HTR-8/SVneo (cell line): Measurements from ENCODE around the gene MTHFD2.
"Not testable (repeated sequence)": the region's sequence is repeated elsewhere in the genome, so short reads cannot be mapped to it uniquely, and the experiment has no call there.

Source experiments
- DNase-seq: peaks from one replicate; pipeline ENCODE4 v3.0.0; 2011; ENCODE audit warnings: low spot score, mixed read lengths; ENCODE audit not compliant: insufficient read length
- FAIRE-seq: peaks from 2 replicates; lab custom pipeline; 2011; peaks lifted over from hg19 to GRCh38; lab: Jason Lieb, UNC

Gene MTHFD2

DNA sequence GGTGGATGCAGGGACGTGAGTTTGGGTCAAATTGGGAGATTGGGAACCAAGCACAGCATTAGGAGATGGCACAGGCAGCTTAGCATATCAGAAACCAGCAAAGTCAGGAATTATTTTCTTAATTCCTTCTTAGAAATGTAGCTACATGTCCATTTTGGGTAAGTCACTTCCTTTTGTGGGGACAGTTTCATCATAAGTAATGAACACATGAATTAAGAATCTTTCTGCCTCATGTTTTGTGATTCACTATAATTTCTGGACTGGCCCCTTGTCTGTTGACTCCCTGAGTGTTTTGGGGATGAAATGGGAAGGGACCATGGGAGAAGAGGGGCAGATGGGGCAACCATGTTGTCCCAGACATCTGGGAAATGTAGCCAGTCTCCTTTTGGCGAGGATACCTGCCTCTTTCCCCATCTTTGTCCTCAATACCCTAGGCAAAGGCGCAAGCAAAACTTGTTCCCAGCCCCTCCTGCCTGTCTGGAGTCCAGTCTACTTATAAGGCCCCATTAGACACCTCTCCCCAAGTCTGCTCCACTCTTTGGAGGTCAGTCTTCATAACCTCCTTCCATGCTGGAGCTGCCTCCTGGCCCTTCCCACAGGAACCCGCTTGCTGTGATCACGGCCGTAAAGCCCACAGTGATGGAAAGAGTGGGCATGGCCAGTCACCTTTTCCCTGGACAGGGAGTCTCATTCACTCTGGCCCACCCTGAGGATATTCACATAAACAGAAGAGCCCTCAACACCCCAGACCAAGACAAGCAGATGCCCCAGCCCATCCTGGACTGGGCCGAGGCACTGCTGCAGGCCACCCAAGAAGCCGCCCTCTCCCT is 25.7 kb downstream of the MTHFD2 start:
- DNase-seq (no peak), FAIRE-seq (no peak)

DNA sequence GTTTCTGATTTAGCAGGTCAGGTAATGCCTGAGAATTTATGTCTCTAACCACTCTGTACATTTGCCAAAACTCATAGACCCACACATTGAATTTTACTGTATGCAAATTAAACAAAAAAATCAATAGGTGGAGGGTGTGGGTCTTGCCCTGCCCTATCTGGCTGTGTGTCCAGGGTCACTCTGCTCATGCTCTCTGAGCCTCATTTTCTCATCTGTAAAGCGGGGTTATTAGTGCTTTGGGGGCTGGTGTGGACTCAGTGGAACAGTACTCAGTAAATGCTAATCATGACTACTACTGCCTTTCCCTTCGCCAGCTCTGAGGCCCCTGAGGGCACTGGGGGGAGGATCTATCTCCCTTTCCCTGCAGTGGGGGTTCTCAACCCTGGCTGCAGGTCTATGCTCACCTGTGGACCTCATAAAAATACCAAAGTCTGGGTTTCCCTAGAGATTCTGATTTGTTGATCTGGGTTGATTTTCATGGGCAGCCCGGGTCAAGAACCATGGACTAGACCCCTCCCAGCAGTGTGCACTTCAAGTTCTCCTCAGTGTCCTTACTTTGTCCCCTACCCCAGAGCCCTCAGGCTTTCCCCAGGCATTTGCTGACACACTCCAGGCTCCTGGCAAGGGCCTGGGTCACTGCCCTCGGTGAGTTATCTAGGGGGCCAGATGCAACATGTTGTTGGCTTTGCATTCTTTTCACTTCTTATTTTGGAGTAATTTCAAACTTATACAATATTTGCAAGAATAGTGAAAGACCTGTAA is 27.5 kb downstream of the MTHFD2 start:
- no peak for DNase-seq
- no peak for FAIRE-seq

DNA sequence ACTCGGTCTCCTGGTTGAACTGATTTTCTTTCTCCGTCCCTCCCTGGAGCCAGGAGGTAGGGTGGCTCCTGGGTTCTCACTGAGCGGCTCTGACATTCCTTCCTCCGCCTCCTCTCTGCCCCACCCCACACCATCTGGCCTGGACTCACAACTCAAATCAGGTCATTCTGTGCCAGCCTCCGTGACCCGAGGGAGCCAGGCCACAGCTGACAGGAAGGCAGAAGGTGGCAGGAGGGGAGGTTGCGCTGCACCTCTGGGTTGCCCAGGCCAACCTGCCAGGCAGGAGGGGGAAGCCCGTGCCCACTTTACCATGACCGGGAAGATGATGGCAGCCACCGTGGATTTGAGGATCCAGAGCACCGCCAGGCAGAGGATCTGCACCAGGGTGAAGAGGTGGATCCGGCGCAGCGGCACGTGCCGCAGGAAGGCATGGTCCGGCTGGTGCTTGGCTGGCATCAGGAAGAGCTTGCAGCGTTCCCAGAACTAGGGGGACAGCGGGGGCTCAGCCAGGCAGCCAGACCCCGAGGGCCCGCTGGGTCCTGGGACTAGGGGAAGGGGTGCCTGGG is 28.3 kb downstream of the MTHFD2 start:
- no peak for FAIRE-seq

DNA sequence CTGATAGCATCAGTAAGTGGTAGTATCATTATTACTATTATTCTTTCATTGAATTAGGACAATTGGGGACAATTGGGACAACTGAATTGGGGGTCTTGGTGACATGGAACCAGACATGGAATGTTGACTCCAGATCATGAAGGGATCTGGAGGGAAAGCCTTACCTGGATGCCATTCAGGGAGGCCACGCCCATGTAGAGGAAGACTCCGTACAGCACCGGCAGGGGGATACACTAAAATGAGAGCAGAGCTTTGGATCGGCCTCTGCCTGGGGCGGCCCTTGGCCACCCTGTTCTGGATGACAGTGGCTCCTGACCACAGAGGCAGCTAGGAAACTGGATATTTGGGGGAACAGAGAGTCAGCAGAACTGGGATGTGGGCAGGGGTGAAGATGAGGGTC is 29.2 kb downstream of the MTHFD2 start:
- no peak for DNase-seq
- no peak for FAIRE-seq

More for the DNA sequence above, 28.3 kb downstream of the MTHFD2 start:
- DNase-seq: no peak

DNA sequence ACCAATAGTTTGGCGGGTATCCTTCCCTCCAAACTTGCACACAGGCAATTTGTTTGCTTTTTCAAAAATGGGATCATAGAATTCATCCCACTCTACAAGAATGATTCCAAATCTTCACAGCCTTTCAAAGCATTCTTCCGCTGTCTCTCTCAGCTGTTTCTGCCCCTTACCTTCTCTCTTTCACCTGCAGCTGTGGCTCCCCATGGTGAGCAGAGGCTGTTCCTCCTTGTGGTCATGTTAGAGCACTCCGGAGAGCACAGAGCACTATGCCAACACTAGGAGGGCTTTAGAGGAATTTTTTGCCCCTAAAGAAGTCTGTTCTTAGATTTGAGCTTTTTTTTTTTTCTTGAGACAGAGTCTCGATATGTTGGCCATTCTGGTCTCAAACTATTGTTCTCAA is 30.4 kb downstream of the MTHFD2 start:
- no peak for FAIRE-seq

DNA sequence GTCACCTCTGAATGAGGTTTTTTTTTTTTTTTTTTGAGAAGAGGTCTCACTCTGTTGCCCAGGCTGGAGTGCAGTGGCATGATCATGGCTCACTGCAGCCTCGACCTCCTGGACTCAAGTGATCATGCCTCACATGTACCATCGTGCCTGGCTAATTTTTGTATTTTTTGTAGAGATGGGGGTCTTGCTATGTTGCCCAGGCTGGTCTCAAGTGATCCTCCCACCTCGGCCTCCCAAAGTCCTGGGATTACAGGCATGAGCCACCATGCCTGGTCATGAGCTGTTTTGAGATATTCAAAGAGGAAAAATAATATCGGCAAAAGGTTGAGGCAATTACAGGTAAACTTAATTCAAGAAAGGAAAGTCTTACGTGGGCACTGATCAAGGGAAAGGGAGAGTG is 31.4 kb downstream of the MTHFD2 start:
- DNase-seq, FAIRE-seq: not testable (repeated sequence)

More for the DNA sequence above, 30.4 kb downstream of the MTHFD2 start:
- no peak for DNase-seq

DNA sequence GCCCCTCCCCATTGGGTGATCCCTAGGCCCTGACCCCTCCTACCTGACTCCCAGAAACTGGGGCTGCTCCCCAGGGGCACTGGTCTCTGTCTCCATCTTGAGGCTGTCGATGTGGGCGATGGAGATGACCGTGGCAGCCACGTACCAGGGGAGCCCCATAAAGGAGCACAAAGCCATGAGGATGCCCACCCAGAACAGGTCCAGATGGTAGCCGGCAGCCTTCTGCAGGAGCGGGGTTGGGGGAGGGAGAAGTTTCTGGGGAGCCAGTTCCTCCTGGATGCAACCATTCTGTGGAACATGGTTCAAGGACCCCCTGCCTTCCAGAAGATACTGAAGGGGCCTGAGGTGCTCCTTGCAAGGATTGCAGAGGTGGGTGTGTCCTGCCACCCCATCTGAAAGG is 34.0 kb downstream of the MTHFD2 start:
- FAIRE-seq: no peak
- no peak for DNase-seq

DNA sequence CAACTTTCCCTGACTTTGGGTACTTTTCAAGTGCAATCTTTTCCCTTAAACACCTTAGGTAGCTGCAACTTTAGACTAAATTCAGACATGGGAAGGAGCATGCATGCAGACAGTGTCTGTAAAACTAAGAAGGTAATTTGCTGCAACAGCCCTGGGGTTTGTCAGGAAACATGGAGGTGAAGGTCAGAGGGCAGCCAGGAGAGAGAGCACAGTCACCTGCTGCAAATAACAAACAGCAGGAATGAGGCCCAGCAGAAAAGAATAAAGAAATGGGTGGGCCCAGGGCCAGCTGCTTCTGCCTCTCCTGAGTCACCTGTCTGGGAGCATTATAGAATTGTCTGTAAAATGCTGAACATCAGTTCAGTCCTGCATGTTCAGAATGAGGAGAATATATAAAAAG is 35.2 kb downstream of the MTHFD2 start:
- no peak for DNase-seq

DNA sequence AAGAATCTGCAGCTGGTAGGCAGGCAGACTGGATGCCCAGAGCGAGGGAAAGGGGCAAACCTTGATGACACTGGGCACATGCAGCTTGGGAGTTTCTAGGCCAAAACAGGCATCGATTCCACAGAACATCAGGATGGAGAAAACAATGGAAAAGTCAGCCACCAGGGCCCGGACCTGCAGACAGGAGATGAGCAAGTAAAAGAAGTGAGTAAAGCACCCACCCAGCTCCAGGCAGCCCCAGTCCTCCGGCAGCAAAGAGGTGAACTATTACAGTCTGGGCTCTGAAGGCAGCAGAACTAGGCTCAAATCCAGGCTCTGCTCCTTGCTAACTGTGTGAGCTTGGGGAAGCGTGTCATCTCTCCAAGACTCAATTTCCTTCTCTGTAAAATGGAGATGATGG is 36.6 kb downstream of the MTHFD2 start:
- DNase-seq (no peak), FAIRE-seq (no peak)

More for the DNA sequence above, 35.2 kb downstream of the MTHFD2 start:
- no peak for FAIRE-seq

DNA sequence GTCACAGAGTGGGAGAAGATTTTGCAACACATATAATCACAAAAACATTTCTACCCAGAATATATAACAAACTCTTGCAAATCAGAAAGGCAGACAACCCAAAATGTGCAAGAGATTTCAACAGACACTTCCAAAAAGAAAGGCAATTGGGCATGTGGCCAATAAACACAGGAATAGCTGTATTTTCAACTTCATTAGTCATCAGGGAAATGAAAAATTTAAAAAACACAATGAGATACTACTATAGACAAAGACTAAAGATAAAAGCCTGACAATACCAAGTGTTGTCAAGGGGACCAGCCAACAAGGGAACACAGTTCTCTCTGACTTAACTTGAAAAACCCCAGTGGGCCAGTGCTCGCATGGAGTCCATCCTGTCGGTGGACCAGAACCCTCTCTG is 40.5 kb downstream of the MTHFD2 start:
- DNase-seq (no peak), FAIRE-seq (no peak)

DNA sequence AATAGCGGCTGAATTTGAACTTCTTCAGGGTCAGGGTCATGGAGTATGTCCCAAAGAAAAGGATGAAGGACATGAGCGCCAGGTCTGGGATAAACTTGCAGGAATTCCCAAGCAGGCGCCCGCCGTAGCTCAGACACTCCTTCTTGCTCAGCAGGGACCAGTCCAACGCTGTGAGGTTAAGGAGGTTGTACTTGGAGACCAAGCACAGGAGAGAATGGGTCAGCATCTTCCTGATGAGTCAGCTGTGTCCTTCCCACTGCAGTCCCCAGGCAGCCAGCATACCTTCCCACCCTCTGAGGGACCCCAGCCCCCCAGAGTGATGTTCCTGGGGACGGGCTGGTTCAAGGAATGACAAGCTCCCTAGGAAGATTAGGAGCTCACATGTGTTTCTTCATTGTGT is 40.9 kb downstream of the MTHFD2 start:
- no peak for FAIRE-seq

DNA sequence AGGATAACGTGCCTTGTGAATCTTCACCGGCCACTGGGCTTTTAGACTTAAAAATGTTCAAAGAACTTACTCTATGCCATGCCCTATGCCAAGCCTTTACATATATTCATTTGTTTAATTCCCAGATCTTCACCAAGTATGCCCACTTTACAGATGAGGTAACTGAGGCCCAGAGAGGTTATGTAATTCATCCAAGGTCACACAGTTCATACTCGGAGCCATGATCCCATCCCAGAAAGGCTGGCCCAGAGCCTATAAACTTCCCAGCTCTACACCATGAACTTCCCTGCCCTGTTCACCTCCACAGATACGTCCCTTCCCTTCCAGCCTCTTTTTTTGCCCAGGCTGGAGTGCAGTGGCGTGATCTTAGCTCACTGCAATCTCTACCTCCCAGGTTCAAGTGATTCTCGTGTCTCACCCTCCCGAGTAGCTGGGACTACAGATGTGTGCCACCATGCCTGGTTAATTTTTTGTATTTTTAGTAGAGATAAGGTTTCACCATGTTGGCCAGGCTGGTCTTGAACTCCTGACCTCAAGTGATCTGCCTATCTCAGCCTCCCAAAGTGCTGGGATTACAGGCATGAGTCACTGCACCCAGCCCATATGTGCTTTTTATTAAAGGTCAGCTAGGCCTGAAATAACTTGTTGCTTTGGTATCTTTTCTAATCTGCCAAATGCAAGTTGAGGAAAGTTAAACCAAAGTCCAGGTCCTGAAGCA is 44.1 kb downstream of the MTHFD2 start:
- DNase-seq (no peak), FAIRE-seq (no peak)

More for the DNA sequence above, 40.9 kb downstream of the MTHFD2 start:
- no peak for DNase-seq

DNA sequence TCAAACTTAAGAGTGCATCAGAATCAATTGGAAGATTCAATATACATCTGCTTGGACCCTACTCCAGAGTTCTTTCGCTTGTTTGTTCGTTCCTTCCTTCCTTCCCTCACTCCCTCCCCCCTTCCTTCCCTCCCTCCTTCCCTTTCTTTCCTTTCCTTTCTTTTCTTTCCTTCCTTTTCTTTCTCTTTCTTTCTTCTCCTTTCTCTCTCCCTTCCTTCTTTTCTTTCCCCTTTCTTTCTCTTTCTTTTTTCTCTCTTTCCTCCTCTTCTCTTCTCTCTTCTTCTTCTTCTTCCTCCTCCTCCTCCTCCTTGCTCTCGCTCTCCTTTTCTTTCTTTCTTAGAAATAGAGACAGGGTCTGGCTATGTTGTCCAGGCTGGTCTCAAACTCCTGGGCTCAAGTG is 45.9 kb downstream of the MTHFD2 start:
- FAIRE-seq (no peak), DNase-seq (no peak)

DNA sequence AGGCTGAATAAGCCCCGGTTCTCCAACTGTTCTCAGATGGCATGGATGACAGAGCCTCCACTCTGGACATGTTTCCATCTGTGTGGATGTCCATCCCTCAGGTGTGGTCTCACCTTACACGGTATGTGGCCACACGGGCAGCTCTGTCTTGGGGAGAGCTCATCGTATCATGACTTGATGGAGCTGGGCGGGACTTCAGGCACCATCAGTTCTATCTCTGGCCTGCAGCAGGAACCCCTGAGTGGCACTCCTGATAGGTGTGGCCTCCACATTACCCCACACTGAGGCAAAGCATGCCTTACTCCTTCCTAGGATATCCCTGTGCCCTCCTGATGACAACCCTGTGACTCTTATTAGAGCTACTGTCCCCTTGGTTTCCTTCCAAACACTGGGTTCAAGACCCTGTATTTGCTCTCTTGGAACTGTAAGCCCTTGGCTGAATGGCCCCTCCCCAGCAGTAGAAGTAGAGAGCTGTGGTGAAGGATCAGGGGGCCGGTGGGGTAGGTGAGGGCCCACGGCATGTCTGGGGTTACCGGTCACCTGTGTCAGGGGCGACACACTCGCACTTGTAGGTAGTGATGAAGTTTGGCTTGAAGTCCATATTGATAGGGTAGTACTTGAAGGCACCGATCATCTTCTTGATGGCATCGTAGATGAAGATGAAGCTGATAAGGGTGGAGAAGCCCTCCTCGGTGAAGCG is 48.2 kb downstream of the MTHFD2 start:
- FAIRE-seq (no peak), DNase-seq (no peak)

DNA sequence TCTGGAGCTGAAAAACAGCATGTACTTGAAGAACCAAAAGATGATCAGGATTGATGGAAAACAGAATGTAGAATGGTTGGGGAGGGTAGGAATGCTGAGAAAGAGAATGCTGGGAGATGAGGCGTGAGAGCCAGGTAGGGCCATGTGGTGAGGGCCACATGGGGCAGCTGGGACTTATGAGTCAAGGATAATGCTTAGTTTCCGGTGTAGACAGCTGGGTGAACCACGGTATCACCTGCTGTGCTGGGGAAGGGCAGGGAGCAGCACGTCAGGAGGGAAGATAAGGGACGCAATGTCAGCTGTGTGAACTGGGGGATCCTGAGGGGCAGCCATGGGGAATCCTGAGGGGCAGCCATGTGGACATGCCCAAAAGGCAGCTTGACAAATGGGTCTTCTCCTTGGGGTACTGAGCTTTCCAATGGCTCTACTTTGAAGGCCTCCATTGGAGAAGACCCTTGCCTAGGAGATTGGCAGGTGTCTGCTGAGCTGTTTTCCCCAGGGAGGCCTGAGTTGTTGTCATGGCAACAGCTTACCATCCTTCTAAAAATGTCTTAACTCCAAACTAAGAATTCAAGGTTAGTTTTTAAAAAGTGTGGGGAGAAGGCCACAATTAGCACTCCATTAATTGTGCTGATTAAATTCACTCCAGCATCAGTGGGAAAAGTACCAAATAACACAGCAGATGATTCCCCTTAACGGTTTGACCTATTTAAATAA is 51.1 kb downstream of the MTHFD2 start:
- DNase-seq: no peak
- FAIRE-seq: no peak

DNA sequence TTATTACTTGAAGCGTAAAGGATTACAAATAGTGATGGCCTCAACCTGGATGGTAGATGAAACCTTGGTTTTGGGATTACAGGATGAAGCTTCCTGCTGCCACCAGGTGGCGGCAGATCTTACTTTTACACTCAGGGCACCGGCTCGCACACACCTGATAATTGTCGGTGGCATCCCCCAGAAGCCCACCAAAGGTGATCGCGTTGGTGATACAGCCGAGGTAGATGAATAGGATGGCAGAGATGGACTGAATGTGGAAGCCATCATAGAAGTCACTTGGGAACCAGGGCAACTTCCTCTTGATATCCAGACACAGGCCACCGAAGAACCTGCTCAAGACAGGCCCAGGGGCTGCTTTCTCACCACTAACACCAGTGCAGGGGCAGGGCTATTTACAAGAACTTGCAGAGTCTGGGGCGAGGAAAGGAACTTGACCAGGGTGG is 51.8 kb downstream of the MTHFD2 start:
- peak; percentile 76 for DNase-seq
- FAIRE-seq: no peak

DNA sequence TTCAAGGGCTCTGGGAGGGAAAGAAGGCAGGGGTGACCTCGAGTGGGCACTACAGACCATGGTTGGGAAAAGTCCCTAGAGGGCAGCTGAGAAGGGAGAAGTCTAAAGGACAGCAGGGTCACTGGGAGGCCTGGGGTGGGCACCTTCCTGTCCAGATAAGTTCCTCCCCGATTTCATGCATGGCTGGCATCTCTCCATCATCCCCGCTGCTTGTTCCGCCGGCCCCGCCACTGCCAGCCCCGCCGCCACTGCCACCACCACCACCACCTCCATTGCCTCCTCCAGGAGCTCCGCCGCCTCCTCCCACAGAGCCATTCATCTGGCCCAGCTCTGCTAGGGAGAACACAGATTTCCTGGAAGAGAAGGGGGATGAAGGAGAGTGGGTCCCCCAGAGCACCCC is 53.6 kb downstream of the MTHFD2 start:
- no peak for DNase-seq
- FAIRE-seq: no peak

DNA sequence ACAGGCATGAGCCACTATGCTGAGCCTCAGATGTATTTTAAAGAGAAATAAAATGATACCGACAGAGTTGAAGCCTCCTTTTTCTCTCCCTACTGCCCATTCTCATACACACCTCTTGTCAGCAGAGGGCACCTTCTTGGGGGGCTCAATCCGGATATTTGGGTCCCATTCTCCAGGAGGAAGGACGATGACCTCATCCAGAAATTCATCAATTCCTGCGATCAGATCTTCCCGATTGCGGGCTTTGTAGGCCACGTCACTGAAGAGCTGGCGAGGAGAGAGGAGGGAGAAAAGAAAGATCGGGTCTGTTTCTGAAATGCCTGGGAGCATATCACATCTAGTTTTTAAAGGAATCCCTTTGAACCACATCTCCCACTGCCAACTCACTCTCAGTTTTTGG is 54.4 kb downstream of the MTHFD2 start:
- no peak for DNase-seq
- no peak for FAIRE-seq

DNA sequence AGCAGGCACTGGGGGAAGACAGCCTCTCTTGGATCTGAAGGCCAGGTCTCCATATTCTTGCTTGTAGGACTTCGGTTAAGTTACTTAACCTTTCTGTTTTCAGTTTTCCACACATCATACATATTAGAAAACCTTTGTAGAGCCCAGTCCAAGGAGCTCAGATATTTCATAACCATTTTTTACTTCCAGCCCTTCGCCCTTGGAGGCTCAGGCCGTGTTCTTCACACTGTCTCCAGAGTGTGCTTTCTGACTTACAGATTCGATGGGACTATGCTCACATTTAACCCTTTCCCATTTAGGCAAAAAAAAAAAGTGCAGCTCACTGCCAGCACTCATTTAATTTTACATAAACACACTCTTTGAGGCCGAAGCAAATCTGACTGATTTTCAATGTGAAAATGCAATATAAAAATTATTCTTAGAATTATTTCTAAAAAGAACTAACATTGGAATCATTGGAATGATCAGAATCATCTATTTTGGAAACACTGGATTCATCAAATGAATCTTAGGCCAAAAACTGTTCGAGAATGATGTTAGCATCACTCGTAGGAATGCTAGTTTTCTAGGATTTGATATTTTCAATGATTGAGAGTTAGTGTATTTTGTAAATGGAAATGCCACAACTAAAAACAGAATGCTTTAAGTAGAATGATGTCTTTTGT is 55.0 kb downstream of the MTHFD2 start:
- FAIRE-seq (no peak), DNase-seq (no peak)
